ENCODE results near the gene WDR41. TPM values are rescaled to one million over a fixed set of nuclear protein-coding genes. Genes with fewer than 3 reads are reported as not detected.

WDR41 gene
- total RNA-seq, 1 donor from 2014 or later: 35.6 TPM

Other genes starting within 250 kb of the WDR41 start
- gene OTP, start 146.4 kb upstream of the WDR41 start, total RNA-seq: not detected